H1 (cell line): ENCODE results near the gene PLCB2. TPM values are rescaled to one million over a fixed set of nuclear protein-coding genes. Genes with fewer than 3 reads are reported as not detected.

Source experiments
- CTCF ChIA-PET: fragments of 300-600 bp; sonication (Branson Sonifier 250); formaldehyde crosslinking; loops from one replicate; lab custom pipeline; 2021; ENCODE audit not compliant: partially characterized antibody; lab: Charles Lee
- POLR2A ChIA-PET: fragments of 300-600 bp; sonication (Branson Sonifier 250); formaldehyde crosslinking; loops from one replicate; lab custom pipeline; 2021; ENCODE audit warnings: inconsistent platforms; ENCODE audit not compliant: partially characterized antibody; lab: Charles Lee
- DNase-seq, 2 experiments: peaks; one replicate each; pipeline versions ENCODE4 v3.0.0 to v3.0.0-alpha.2; 2010 to 2022; ENCODE audit warnings: low spot score in 2 of 2, low read depth in 1 of 2, mixed read lengths in 1 of 2
- FAIRE-seq: peaks from 2 replicates; lab custom pipeline; 2011; peaks lifted over from hg19 to GRCh38; lab: Jason Lieb, UNC
- H2AFZ ChIP-seq: 2 replicates; pipeline ENCODE4 v1.8.1; 2012; ENCODE audit warnings: low read length, inconsistent platforms
- H2AK5ac ChIP-seq: 2 replicates; pipeline ENCODE4 v1.6.1; 2013; ENCODE audit warnings: low read depth, low read length
- H2BK120ac ChIP-seq: replicated peaks from 2 replicates; pipeline ENCODE3; 2013; ENCODE audit warnings: low read depth, low read length, inconsistent platforms
- H2BK12ac ChIP-seq: 2 replicates; pipeline ENCODE4 v1.6.1; 2013; ENCODE audit warnings: low read depth, low read length
- H2BK15ac ChIP-seq: 2 replicates; pipeline ENCODE4 v1.6.1; 2013; ENCODE audit warnings: low read length
- H2BK20ac ChIP-seq: 2 replicates; pipeline ENCODE4 v1.6.1; 2013; ENCODE audit warnings: low read length
- H2BK5ac ChIP-seq: 2 replicates; pipeline ENCODE4 v1.6.1; 2013; ENCODE audit warnings: low read depth, low read length
- H3K14ac ChIP-seq: 2 replicates; pipeline ENCODE4 v1.6.1; 2013; ENCODE audit warnings: inconsistent platforms; ENCODE audit not compliant: insufficient read length
- H3K18ac ChIP-seq: 2 replicates; pipeline ENCODE4 v1.6.1; 2013; ENCODE audit warnings: low read length; ENCODE audit errors: extremely low read depth
- H3K23ac ChIP-seq: 2 replicates; pipeline ENCODE4 v1.6.1; 2013; ENCODE audit warnings: inconsistent platforms; ENCODE audit not compliant: insufficient read length
- H3K23me2 ChIP-seq: 2 replicates; pipeline ENCODE4 v1.6.1; 2013; ENCODE audit warnings: low read depth, low read length
- H3K27ac ChIP-seq: 2 replicates; pipeline ENCODE4 v1.6.1; 2011; ENCODE audit warnings: low read depth, low read length, inconsistent platforms
- H3K27me3 ChIP-seq, 4 experiments: replicated peaks in 1 of 4; 1 replicate in 1 of 4; 2 replicates in 3 of 4; pipeline versions ENCODE4 v1.6.1 to v1.8.1; 2011 to 2013; ENCODE audit warnings: low read length in 3 of 4, mild to moderate bottlenecking in 3 of 4, inconsistent platforms in 2 of 4, mixed read lengths in 2 of 4, moderate library complexity in 1 of 4; ENCODE audit not compliant: control insufficient read depth in 3 of 4, insufficient read depth in 3 of 4; ENCODE audit errors: extremely low read depth in 1 of 4
- H3K36me3 ChIP-seq, 4 experiments: 2 replicates each; pipeline versions ENCODE4 v1.6.1 to v1.8.1; 2011 to 2013; ENCODE audit warnings: mild to moderate bottlenecking in 4 of 4, low read length in 3 of 4, moderate library complexity in 2 of 4, control low read depth in 1 of 4, inconsistent platforms in 1 of 4; ENCODE audit not compliant: insufficient read depth in 4 of 4, control insufficient read depth in 2 of 4
- H3K4ac ChIP-seq: replicated peaks from 2 replicates; pipeline ENCODE3; 2013; ENCODE audit warnings: low read length, low read depth, mixed read lengths, inconsistent platforms; ENCODE audit not compliant: insufficient read length
- H3K4me1 ChIP-seq, 4 experiments: replicated peaks in 1 of 4; 1 replicate in 1 of 4; 2 replicates in 3 of 4; pipeline versions ENCODE4 v1.6.1 to v1.8.1; 2011 to 2013; ENCODE audit warnings: low read length in 3 of 4, inconsistent platforms in 2 of 4, mixed read lengths in 1 of 4; ENCODE audit not compliant: insufficient read depth in 4 of 4, control insufficient read depth in 3 of 4
- H3K4me2 ChIP-seq, 2 experiments: 2 replicates each; pipeline versions ENCODE4 v1.6.1 to v1.8.1; 2011 to 2013; ENCODE audit warnings: low read depth in 2 of 2, low read length in 2 of 2, control low read depth in 1 of 2, inconsistent platforms in 1 of 2, mild to moderate bottlenecking in 1 of 2; ENCODE audit not compliant: insufficient read depth in 1 of 2
- H3K4me3 ChIP-seq, 4 experiments: fragments of 200-600, 300-600 bp in 1 of 4; sonication (generic), shearing (Covaris generic), sonication (Bioruptor Twin) in 1 of 4; 2 replicates each; pipeline versions ENCODE4 v1.5.1 to v1.8.1; 2011 to 2016; ENCODE audit warnings: low read length in 4 of 4, low read depth in 3 of 4, control low read depth in 2 of 4, inconsistent platforms in 2 of 4, mild to moderate bottlenecking in 2 of 4, mixed read lengths in 1 of 4, moderate library complexity in 1 of 4; ENCODE audit not compliant: insufficient read depth in 2 of 4; ENCODE audit errors: extremely low read depth in 1 of 4
- H3K56ac ChIP-seq: replicated peaks from 2 replicates; pipeline ENCODE3; 2013; ENCODE audit warnings: low read depth, mild to moderate bottlenecking, mixed read lengths, low read length, inconsistent platforms; ENCODE audit not compliant: insufficient read length
- H3K79me1 ChIP-seq: 2 replicates; pipeline ENCODE4 v1.6.1; 2013; ENCODE audit warnings: low read depth, low read length, control low read depth
- H3K79me2 ChIP-seq, 2 experiments: 2 replicates each; pipeline versions ENCODE4 v1.6.1 to v1.8.1; 2012 to 2013; ENCODE audit warnings: low read length in 2 of 2, mild to moderate bottlenecking in 2 of 2, inconsistent platforms in 1 of 2; ENCODE audit not compliant: insufficient read depth in 2 of 2, control insufficient read depth in 1 of 2
- H3K9ac ChIP-seq, 4 experiments: replicated peaks in 1 of 4; 1 replicate in 1 of 4; 2 replicates in 3 of 4; pipeline versions ENCODE4 v1.6.1 to v1.8.1; 2011 to 2013; ENCODE audit warnings: low read depth in 3 of 4, low read length in 3 of 4, control low read depth in 2 of 4, mild to moderate bottlenecking in 2 of 4, moderate library complexity in 2 of 4, inconsistent platforms in 1 of 4; ENCODE audit errors: extremely low read depth in 1 of 4
- H3K9me3 ChIP-seq, 2 experiments: 2 replicates each; pipeline versions ENCODE4 v1.6.1 to v1.8.1; 2012 to 2013; ENCODE audit warnings: mild to moderate bottlenecking in 2 of 2, moderate library complexity in 2 of 2, control low read depth in 1 of 2, inconsistent platforms in 1 of 2, low read depth in 1 of 2, low read length in 1 of 2, mixed read lengths in 1 of 2; ENCODE audit not compliant: insufficient read depth in 2 of 2
- H4K20me1 ChIP-seq, 2 experiments: replicated peaks in 1 of 2; 2 replicates each; pipeline versions ENCODE3 to v1.8.1; 2011 to 2013; ENCODE audit warnings: inconsistent platforms in 2 of 2, low read length in 2 of 2, mild to moderate bottlenecking in 1 of 2; ENCODE audit not compliant: insufficient read depth in 2 of 2, control insufficient read depth in 1 of 2
- H4K5ac ChIP-seq: 2 replicates; pipeline ENCODE4 v1.6.1; 2013; ENCODE audit warnings: low read length, low read depth, mixed read lengths, inconsistent platforms; ENCODE audit not compliant: insufficient read length
- H4K8ac ChIP-seq: 2 replicates; pipeline ENCODE4 v1.8.0; 2013; ENCODE audit warnings: mild to moderate bottlenecking, moderate library complexity, low read length, inconsistent platforms; ENCODE audit not compliant: insufficient read depth; ENCODE audit errors: extremely low read depth
- H4K91ac ChIP-seq: replicated peaks from 2 replicates; pipeline ENCODE3; 2013; ENCODE audit warnings: low read length, mixed read lengths, inconsistent platforms; ENCODE audit not compliant: insufficient read length
- CBX5 ChIP-seq: fragments of 300-800, 300-1000 bp; sonication (generic); IDR thresholded peaks from 2 replicates; pipeline ENCODE4 v1.7.1; 2016; ENCODE audit warnings: antibody characterized with exemption, low read length, low read depth
- HDAC2 ChIP-seq, 2 experiments: fragments of 300-600 bp in 1 of 2; sonication (generic) in 1 of 2; IDR thresholded peaks; 2 replicates each; pipeline ENCODE4 v1.6.1; 2011 to 2012; ENCODE audit warnings: low read depth in 2 of 2, low read length in 2 of 2, mild to moderate bottlenecking in 2 of 2, moderate library complexity in 2 of 2, borderline replicate concordance in 1 of 2, inconsistent platforms in 1 of 2
- HDAC6 ChIP-seq: IDR thresholded peaks from one replicate; pipeline ENCODE4 v1.7.1; 2012; ENCODE audit warnings: low read depth, mild to moderate bottlenecking, inconsistent platforms, low read length, moderate library complexity
- KDM5A ChIP-seq: fragments of 200-600 bp; IDR thresholded peaks from 2 replicates; pipeline ENCODE4 v1.7.1; 2012; ENCODE audit warnings: mild to moderate bottlenecking, low read length, inconsistent platforms, mixed read lengths
- MAFK ChIP-seq: IDR thresholded peaks from 2 replicates; pipeline ENCODE4 v1.6.1; 2012; ENCODE audit warnings: low read depth, mild to moderate bottlenecking, improper control_type of control experiment, low read length
- POLR2A ChIP-seq, 2 experiments: IDR thresholded peaks; 1 replicate in 1 of 2; 2 replicates in 1 of 2; pipeline ENCODE4 v1.6.1; 2011; ENCODE audit warnings: low read depth in 2 of 2, low read length in 2 of 2, mild to moderate bottlenecking in 2 of 2; ENCODE audit errors: control extremely low read depth in 1 of 2
- RFX5 ChIP-seq: IDR thresholded peaks from 2 replicates; pipeline ENCODE4 v1.6.1; 2011; ENCODE audit warnings: low read depth, low read length, improper control_type of control experiment, borderline replicate concordance
- SIX5 ChIP-seq: IDR thresholded peaks from 2 replicates; pipeline ENCODE4 v1.6.1; 2011; ENCODE audit warnings: mild to moderate bottlenecking, low read depth, low read length
- SP1 ChIP-seq: IDR thresholded peaks from 2 replicates; pipeline ENCODE4 v1.6.1; 2011; ENCODE audit warnings: low read depth, low read length
- WGBS, 2 experiments: shearing (Covaris generic) in 1 of 2; methylation state at CpG; one replicate each; pipeline versions ENCODE4 v1.1.6 to v1.1.7; 2013 to 2015; ENCODE audit warnings: low lambda C conversion rate in 2 of 2, mixed read lengths in 2 of 2, inconsistent platforms in 1 of 2, low coverage in 1 of 2, missing lambda C conversion rate in 1 of 2; ENCODE audit not compliant: insufficient replicate concordance in 2 of 2, insufficient coverage in 1 of 2, insufficient read length in 1 of 2; ENCODE audit errors: extremely low coverage in 1 of 2, missing lambda C conversion rate in 1 of 2; 5-methylcytosine and 5-hydroxymethylcytosine counted together
- polyA plus RNA-seq, 7 experiments: library from polyadenylated mRNA; depleted of rRNA in 3 of 7; stranded (reverse) in 5 of 7; unstranded in 2 of 7; fragments of >200 nt in 5 of 7; fragments of 200-250 nt in 2 of 7; gene quantifications; 1 replicate in 5 of 7; 2 replicates in 1 of 7; 4 replicates in 1 of 7; pipeline versions ENCODE4 v1.2.1 to v1.2.3, GENCODE V29; 2011 to 2013; ENCODE audit warnings: missing spikeins in 2 of 7, mixed read lengths in 2 of 7
- total RNA-seq: library from RNA; stranded (reverse); fragmentation: NEBNext Ultra II Directional; extraction: Animal tissue kit (Norgen Biotek cat#: 25700); gene quantifications from 2 replicates; pipeline ENCODE4 v1.2.1, GENCODE V29; 2021

Gene PLCB2
- total and polyA plus RNA-seq, 2 of the 8 experiments (the other 6 are each of a cell fraction or from before 2014, with no cell fraction given), result 7.2 to 8.4 TPM

DNA sequence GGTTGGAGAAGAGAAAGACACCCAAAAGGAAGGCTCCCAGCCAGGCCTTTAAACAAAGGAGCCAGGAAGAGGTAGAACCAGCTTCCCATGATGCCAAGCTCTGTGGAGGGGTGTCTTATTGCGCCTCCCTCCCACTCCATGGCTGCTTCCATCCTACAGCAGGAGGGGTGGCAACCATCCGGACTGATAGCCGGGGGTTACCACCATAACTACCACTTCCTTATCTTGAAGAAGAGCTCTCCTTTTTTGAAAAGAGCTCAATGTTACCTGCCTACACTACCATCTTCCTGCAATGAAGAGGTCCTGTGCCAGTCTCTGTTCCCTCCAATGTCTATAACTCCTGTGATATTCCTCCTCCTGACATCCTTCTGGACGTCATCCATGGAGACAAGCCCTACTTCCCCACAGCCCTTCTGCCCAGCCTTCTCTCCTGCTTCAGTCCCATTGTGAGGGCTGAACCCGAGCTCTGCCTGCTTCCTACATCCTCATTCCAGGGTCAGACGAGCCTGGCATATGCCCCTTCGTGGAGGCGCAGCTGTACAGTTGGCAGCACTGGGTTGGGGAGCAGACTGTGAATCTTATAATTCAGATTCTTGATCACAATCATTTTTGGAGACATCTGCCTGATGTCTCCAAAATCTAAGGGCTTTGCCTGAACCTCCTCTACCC, 24.5 kb upstream of the PLCB2 start:
- Histone ChIP-seq H3K27me3 (no peaks in the 10 kb centered on the region), H4K8ac (no peak overlapping the region), H4K5ac (no peak overlapping the region), H2BK120ac (no peak overlapping the region), H2BK20ac (no peak overlapping the region), H2BK5ac (no peak overlapping the region), H3K23ac (no peak overlapping the region), H3K36me3 (peaks cover 0 to 7% (median 0%) of the 10 kb centered on the region in 4 experiments; a peak in 3 of 8 replicates), H3K56ac (no peak overlapping the region), H3K18ac (no peak overlapping the region), H3K4me3 (no peak overlapping the region), H3K9ac (no peak overlapping the region), H3K79me1 (no peaks in the 10 kb centered on the region), H2BK15ac (no peak overlapping the region), H4K91ac (no peak overlapping the region), H3K4ac (no peak overlapping the region), H2AFZ (no peak overlapping the region), H3K4me2 (no peak overlapping the region), H3K14ac (no peak overlapping the region), H2AK5ac (no peak overlapping the region), H3K79me2 (no peaks in the 10 kb centered on the region), H3K4me1 (peaks cover 14 to 35% (median 27%) of the 10 kb centered on the region in 4 experiments), H2BK12ac (no peak overlapping the region), H3K27ac (no peak overlapping the region), H4K20me1 (no peaks in the 10 kb centered on the region), H3K23me2 (no peaks in the 10 kb centered on the region; the same call in 1 of the 2 replicates)
- FAIRE-seq (no peak), DNase-seq (no peak)
- ChIA-PET CTCF (interaction anchor here (0.5 to 21.1 kb wide), 10 partner anchors 9 to 526 kb away, joined by 3 to 295 read pairs (median 3); no protein-coding TSS in a partner anchor), POLR2A (interaction anchor here (1.0 to 1.9 kb wide), 2 partner anchors 9 to 55 kb away, joined by 3 to 8 read pairs; partner anchors contain the start of gene INAFM2)
- 76% methylated on average over 8 of the region's 8 CpGs; no CpG with 5 or more reads in 1 of the 2 experiments for WGBS, 2 experiments
- no peak for TF ChIP-seq KDM5A
- TF ChIP-seq POLR2A (IDR thresholded peaks at IDR 0.05; ENCODE audit: control extremely low read depth in 1 of 2, low read depth in 2 of 2, low read length in 2 of 2), result no peak
- TF ChIP-seq SP1, result no peak
- no peak for TF ChIP-seq RFX5
- no peak for TF ChIP-seq HDAC2 (IDR thresholded peaks at IDR 0.05; ENCODE audit: borderline replicate concordance in 1 of 2, low read depth in 2 of 2, low read length in 2 of 2)
- TF ChIP-seq SIX5, result no peak
- TF ChIP-seq CBX5, result no peak
- TF ChIP-seq HDAC6, result no peak
- no peak for TF ChIP-seq MAFK
- TF ChIP-seq, all 59 proteins: peak for 0
- no peaks in the 10 kb centered on the region; a peak in 1 of 4 replicates for H3K9me3 ChIP-seq
